ENCODE measurements around the gene C1QTNF6. TPM values are rescaled to one million over a fixed set of nuclear protein-coding genes. Genes with fewer than 3 reads are reported as not detected.

The C1QTNF6 gene
- polyA plus RNA-seq, 1 donor from 2014 or later, result 5.3 TPM

DNA sequence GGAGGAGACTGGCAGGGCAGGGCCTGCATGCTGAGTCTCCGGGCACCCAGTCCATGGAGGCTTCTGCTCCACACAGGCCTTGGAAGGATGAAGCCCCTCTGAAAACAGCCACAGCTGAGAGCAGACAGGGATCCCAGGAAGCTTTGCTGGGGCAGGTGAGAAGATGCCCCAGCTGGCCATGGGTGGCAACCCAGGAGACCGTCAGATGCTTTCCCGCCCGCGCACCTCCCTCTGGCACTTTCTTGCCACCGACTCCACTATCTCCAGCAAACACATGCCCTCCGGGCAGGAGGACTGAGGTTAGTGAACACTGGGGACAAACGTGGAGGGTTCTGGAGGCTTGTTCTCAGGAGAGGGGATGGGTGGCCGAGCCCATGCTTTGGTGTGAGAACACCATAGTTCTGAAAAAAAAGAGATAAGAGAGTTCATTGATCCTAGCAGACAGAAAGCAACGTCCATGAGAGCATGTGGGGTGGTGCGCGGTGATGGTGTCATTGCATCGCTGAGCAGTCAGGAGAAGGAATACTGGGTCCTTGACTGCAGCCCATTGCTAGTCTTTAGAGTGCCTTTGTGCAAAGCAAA is 2.3 kb downstream of the C1QTNF6 start:
- H3K4me3 ChIP-seq (ENCODE audit: low read length), result no peak overlapping the region
- no peaks in the 10 kb centered on the region for H3K79me2 ChIP-seq (replicated peaks; ENCODE audit: insufficient read depth, low read length)
- H3K9me2 ChIP-seq (ENCODE audit: insufficient read depth, low read length), result no peaks in the 10 kb centered on the region
- no peaks in the 10 kb centered on the region for H3K9me3 ChIP-seq (ENCODE audit: low read length)
- H3K36me3 ChIP-seq (ENCODE audit: insufficient read depth, low read length), result no peaks in the 10 kb centered on the region
- no peaks in the 10 kb centered on the region for H3F3A ChIP-seq (ENCODE audit: insufficient read depth, low read length, poor library complexity, severe bottlenecking)
- no peak overlapping the region for H2AFZ ChIP-seq (ENCODE audit: low read depth, low read length)
- H3K27ac ChIP-seq (ENCODE audit: low read length), result no peak overlapping the region
- no peaks in the 10 kb centered on the region for H3K27me3 ChIP-seq (ENCODE audit: insufficient read depth, low read depth, low read length)
- TF ChIP-seq CTCF (IDR thresholded peaks at IDR 0.05; ENCODE audit: poor library complexity, severe bottlenecking) (no peak), EP300 (conservative IDR thresholded peaks at IDR 0.05; ENCODE audit: poor library complexity, severe bottlenecking) (no peak), EZH2 (IDR thresholded peaks at IDR 0.05; ENCODE audit: borderline replicate concordance, insufficient read depth, low read length, poor library complexity, severe bottlenecking) (no peak), SMC3 (conservative IDR thresholded peaks at IDR 0.05; ENCODE audit: poor library complexity) (no peak), MXI1 (conservative IDR thresholded peaks at IDR 0.05; ENCODE audit: poor library complexity, severe bottlenecking) (no peak), TAF1 (IDR thresholded peaks at IDR 0.05; ENCODE audit: low read depth) (no peak), RAD21 (conservative IDR thresholded peaks at IDR 0.05) (no peak), POLR2AphosphoS5 (IDR thresholded peaks at IDR 0.05) (no peak), REST (IDR thresholded peaks at IDR 0.05; ENCODE audit: borderline replicate concordance) (no peak)
- H3K9ac ChIP-seq (ENCODE audit: low read length), result no peak overlapping the region
- H3K4me2 ChIP-seq (ENCODE audit: low read length), result no peak overlapping the region
- H4K20me1 ChIP-seq (ENCODE audit: insufficient read depth), result no peaks in the 10 kb centered on the region

- Histone ChIP-seq H3K4me2 (ENCODE audit: low read length) (no peak overlapping the region), H3K9ac (ENCODE audit: low read length) (no peak overlapping the region), H4K20me1 (ENCODE audit: insufficient read depth) (no peaks in the 10 kb centered on the region), H3K27ac (ENCODE audit: low read length) (no peak overlapping the region), H3K27me3 (ENCODE audit: insufficient read depth, low read depth, low read length) (no peaks in the 10 kb centered on the region), H2AFZ (ENCODE audit: low read depth, low read length) (no peak overlapping the region), H3K79me2 (replicated peaks; ENCODE audit: insufficient read depth, low read length) (no peaks in the 10 kb centered on the region), H3K9me3 (ENCODE audit: low read length) (no peaks in the 10 kb centered on the region), H3K9me2 (ENCODE audit: insufficient read depth, low read length) (no peaks in the 10 kb centered on the region), H3K4me3 (ENCODE audit: low read length) (no peak overlapping the region), H3K36me3 (ENCODE audit: insufficient read depth, low read length) (no peaks in the 10 kb centered on the region), H3F3A (ENCODE audit: insufficient read depth, low read length, poor library complexity, severe bottlenecking) (no peaks in the 10 kb centered on the region)
- TF ChIP-seq REST (IDR thresholded peaks at IDR 0.05; ENCODE audit: borderline replicate concordance) (no peak), TAF1 (IDR thresholded peaks at IDR 0.05; ENCODE audit: low read depth) (no peak), EZH2 (IDR thresholded peaks at IDR 0.05; ENCODE audit: borderline replicate concordance, insufficient read depth, low read length, poor library complexity, severe bottlenecking) (no peak), POLR2AphosphoS5 (IDR thresholded peaks at IDR 0.05) (no peak), CTCF (IDR thresholded peaks at IDR 0.05; ENCODE audit: poor library complexity, severe bottlenecking) (no peak), MXI1 (conservative IDR thresholded peaks at IDR 0.05; ENCODE audit: poor library complexity, severe bottlenecking) (no peak), RAD21 (conservative IDR thresholded peaks at IDR 0.05) (no peak)
These were observed 3.1 kb downstream of the C1QTNF6 start for GRCh38 chr22:37184816-37185541.

All from neural cell (in vitro differentiated cells).